Lower lobe of right lung (tissue), 2 donors: ENCODE data around the gene COL23A1. TPM values are rescaled to one million over a fixed set of nuclear protein-coding genes. Genes with fewer than 3 reads are reported as not detected.

Experiments used
- ATAC-seq, 2 donors: fragments of 200-7000 bp; cut with Tn5 transposase; one replicate each; pipeline ENCODE4 v1.9.1; 2020 to 2022; ENCODE audit warnings: mild to moderate bottlenecking in 2 of 2, moderate library complexity in 2 of 2
- DNase-seq: peaks from one replicate; pipeline ENCODE4 v3.0.0-alpha.2; 2020
- H3K27ac ChIP-seq: fragments of 200-600 bp; one replicate; pipeline ENCODE4 v1.8.0; 2022
- H3K27me3 ChIP-seq: fragments of 200-600 bp; one replicate; pipeline ENCODE4 v1.8.0; 2022; ENCODE audit warnings: low read depth
- H3K36me3 ChIP-seq: fragments of 200-600 bp; one replicate; pipeline ENCODE4 v1.8.0; 2022; ENCODE audit warnings: mild to moderate bottlenecking
- H3K4me1 ChIP-seq: fragments of 200-600 bp; one replicate; pipeline ENCODE4 v1.8.0; 2022
- H3K4me3 ChIP-seq: fragments of 200-600 bp; one replicate; pipeline ENCODE4 v1.8.0; 2022; ENCODE audit warnings: mild to moderate bottlenecking
- H3K9me3 ChIP-seq: fragments of 200-600 bp; one replicate; pipeline ENCODE4 v1.8.0; 2022
- CTCF ChIP-seq: fragments of 200-600 bp; IDR thresholded peaks from one replicate; pipeline ENCODE4 v1.8.0; 2022; ENCODE audit warnings: antibody characterized with exemption, mild to moderate bottlenecking
- intact Hi-C: fragments of 100-400 bp; cut with DNase I; formaldehyde crosslinking; loops from one replicate; pipeline ENCODE4 v1.11.0; 2022
- total RNA-seq: library from RNA; stranded (reverse); fragmentation: NEBNext Ultra II Directional; extraction: Animal tissue kit (Norgen Biotek cat#: 25700); gene quantifications from one replicate; pipeline ENCODE4 v1.2.1, GENCODE V29; 2021
- donor health status: DM: no; HTN: yes; CAD: no; lungs with severe emphysema.

Gene COL23A1
- total RNA-seq, 1 donor from 2014 or later: 1.2 TPM

GRCh38 chr5:178560911-178561310 is 29.3 kb downstream of the COL23A1 start:
- Histone ChIP-seq H3K9me3 (no peaks in the 10 kb centered on the region), H3K4me3 (no peak overlapping the region), H3K27ac (no peak overlapping the region), H3K27me3 (peaks cover 28% of the 10 kb centered on the region), H3K4me1 (no peaks in the 10 kb centered on the region), H3K36me3 (no peaks in the 10 kb centered on the region)
- ATAC-seq (no peak), DNase-seq (no peak)
- TF ChIP-seq CTCF: no peak
- intact Hi-C loops: no loop called here

- TF ChIP-seq CTCF: no peak
- ATAC-seq: no peak
- DNase-seq: no peak
Observed at GRCh38 chr5:178557416-178557815, 32.8 kb downstream of the COL23A1 start.

GRCh38 chr5:178555771-178556211 is 34.4 kb downstream of the COL23A1 start:
- ATAC-seq (no peak), DNase-seq (no peak)
- Histone ChIP-seq H3K4me3 (no peak overlapping the region), H3K27ac (no peak overlapping the region), H3K36me3 (no peaks in the 10 kb centered on the region), H3K4me1 (no peaks in the 10 kb centered on the region), H3K9me3 (no peaks in the 10 kb centered on the region), H3K27me3 (no peaks in the 10 kb centered on the region)
- intact Hi-C loops: loop anchor here (10.0 kb wide), 1 partner anchor 271 kb away; no protein-coding TSS in a partner anchor
- TF ChIP-seq CTCF: no peak

More at GRCh38 chr5:178557416-178557815, 32.8 kb downstream of the COL23A1 start:
- intact Hi-C loops: loop anchor here (10.0 kb wide), 1 partner anchor 273 kb away; no protein-coding TSS in a partner anchor
- H3K27ac ChIP-seq: no peak overlapping the region
- H3K4me3 ChIP-seq: no peak overlapping the region
- no peaks in the 10 kb centered on the region for H3K4me1 ChIP-seq
- no peaks in the 10 kb centered on the region for H3K36me3 ChIP-seq
- no peaks in the 10 kb centered on the region for H3K9me3 ChIP-seq
- H3K27me3 ChIP-seq: peaks cover 4% of the 10 kb centered on the region

GRCh38 chr5:178555005-178555404 is 35.2 kb downstream of the COL23A1 start:
- H3K4me1 ChIP-seq: no peaks in the 10 kb centered on the region
- no peaks in the 10 kb centered on the region for H3K9me3 ChIP-seq
- ATAC-seq (no peak), DNase-seq (no peak)
- no peak overlapping the region for H3K27ac ChIP-seq
- no peak for TF ChIP-seq CTCF
- H3K36me3 ChIP-seq: no peaks in the 10 kb centered on the region
- no peaks in the 10 kb centered on the region for H3K27me3 ChIP-seq
- intact Hi-C loops: loop anchor here (10.0 kb wide), 1 partner anchor 270 kb away; no protein-coding TSS in a partner anchor
- no peak overlapping the region for H3K4me3 ChIP-seq

GRCh38 chr5:178554311-178554710 is 35.9 kb downstream of the COL23A1 start:
- DNase-seq (no peak), ATAC-seq (no peak)
- intact Hi-C loops: loop anchor here (10.0 kb wide), 1 partner anchor 270 kb away; no protein-coding TSS in a partner anchor
- Histone ChIP-seq H3K27ac (no peak overlapping the region), H3K4me1 (no peaks in the 10 kb centered on the region), H3K9me3 (no peaks in the 10 kb centered on the region), H3K36me3 (no peaks in the 10 kb centered on the region), H3K27me3 (no peaks in the 10 kb centered on the region), H3K4me3 (no peak overlapping the region)
- no peak for TF ChIP-seq CTCF
